HCEC 1CT (cell line): ENCODE measurements around the gene LAMA4.
A peak's percentile ranks its signal among the peaks of the same experiment; 100 is the strongest.

Source experiments
- DNase-seq: peaks from one replicate; pipeline ENCODE4 v3.0.0-alpha.2; 2017

The LAMA4 gene

DNA sequence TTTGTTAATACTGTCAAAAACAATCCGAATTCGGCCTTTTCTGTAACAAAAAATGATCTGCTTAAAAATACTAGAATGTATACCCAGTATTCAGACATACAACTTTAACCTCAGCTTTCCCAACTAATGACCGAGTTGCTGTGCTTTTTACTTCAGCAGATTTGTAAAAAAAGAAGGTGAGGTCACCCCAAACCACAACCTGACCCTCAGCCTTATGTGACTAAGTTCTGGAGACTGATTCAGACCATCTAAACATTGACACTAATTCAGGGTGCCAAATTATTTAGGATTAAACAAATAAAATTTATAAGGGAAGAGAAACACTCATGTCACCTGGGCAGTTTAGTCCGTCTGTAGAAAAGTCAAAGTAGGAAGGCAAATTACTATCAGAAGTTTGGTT, 192.8 kb downstream of the LAMA4 start:
- DNase-seq: peak; percentile 63
